Endodermal cell (in vitro differentiated cells): Measurements from ENCODE around the gene SFSWAP. TPM values are rescaled to one million over a fixed set of nuclear protein-coding genes. Genes with fewer than 3 reads are reported as not detected.

ENCODE experiments used
- DNase-seq: peaks from one replicate; pipeline ENCODE4 v3.0.0-alpha.2; 2017
- H3K27ac ChIP-seq: 2 replicates; pipeline ENCODE4 v1.5.1; 2013; ENCODE audit warnings: mild to moderate bottlenecking, low read depth, low read length, moderate library complexity
- H3K27me3 ChIP-seq: 2 replicates; pipeline ENCODE4 v1.6.1; 2013; ENCODE audit warnings: mild to moderate bottlenecking, low read length, moderate library complexity; ENCODE audit not compliant: insufficient read depth, control insufficient read depth, poor library complexity, severe bottlenecking
- H3K36me3 ChIP-seq: 2 replicates; pipeline ENCODE4 v1.7.0; 2013; ENCODE audit warnings: mild to moderate bottlenecking, low read length, moderate library complexity; ENCODE audit not compliant: control insufficient read depth, insufficient read depth
- H3K4me1 ChIP-seq: one replicate; pipeline ENCODE4 v1.7.0; 2013; ENCODE audit warnings: low read length; ENCODE audit not compliant: control insufficient read depth, insufficient read depth
- H3K4me3 ChIP-seq: 2 replicates; pipeline ENCODE4 v1.5.1; 2013; ENCODE audit warnings: mild to moderate bottlenecking, low read length, moderate library complexity
- H3K9ac ChIP-seq: 2 replicates; pipeline ENCODE4 v1.6.1; 2013; ENCODE audit warnings: mild to moderate bottlenecking, low read length, moderate library complexity; ENCODE audit not compliant: poor library complexity, severe bottlenecking; ENCODE audit errors: extremely low read depth
- H3K9me3 ChIP-seq: 2 replicates; pipeline ENCODE4 v1.6.1; 2013; ENCODE audit warnings: mild to moderate bottlenecking, low read length, moderate library complexity; ENCODE audit not compliant: control insufficient read depth
- H3K27ac Mint-ChIP-seq: 2 replicates; pipeline ENCODE4 v1.8.0; 2020; ENCODE audit warnings: mixed read lengths
- H3K27me3 Mint-ChIP-seq: 2 replicates; pipeline ENCODE4 v1.8.0; 2021; ENCODE audit warnings: mild to moderate bottlenecking, mixed read lengths; ENCODE audit not compliant: insufficient read depth
- H3K36me3 Mint-ChIP-seq: 2 replicates; pipeline ENCODE4 v1.8.0; 2020; ENCODE audit warnings: low read depth, mixed read lengths
- H3K4me1 Mint-ChIP-seq: 2 replicates; pipeline ENCODE4 v1.8.0; 2020; ENCODE audit warnings: mixed read lengths
- H3K4me3 Mint-ChIP-seq: 2 replicates; pipeline ENCODE4 v1.8.0; 2020; ENCODE audit warnings: mild to moderate bottlenecking, moderate library complexity, mixed read lengths
- H3K9me3 Mint-ChIP-seq: 2 replicates; pipeline ENCODE4 v1.8.0; 2020; ENCODE audit warnings: mild to moderate bottlenecking, mixed read lengths
- CTCF ChIP-seq: fragments of 200-600 bp; sonication (generic); conservative IDR thresholded peaks from 2 replicates; pipeline ENCODE4 v1.5.0; 2021; ENCODE audit warnings: antibody characterized with exemption, mild to moderate bottlenecking
- WGBS, 2 experiments: methylation state at CpG; one replicate each; pipeline versions ENCODE4 v1.1.5 to v1.1.7; 2013; ENCODE audit warnings: missing lambda C conversion rate in 2 of 2, mixed read lengths in 1 of 2; ENCODE audit not compliant: insufficient coverage in 1 of 2, insufficient read length in 1 of 2; 5-methylcytosine and 5-hydroxymethylcytosine counted together
- total RNA-seq, 2 donors: library from RNA; stranded (reverse); fragmentation: NEBNext Ultra II Directional in 1 of 2; extraction: Animal tissue kit (Norgen Biotek cat#: 25700) in 1 of 2; gene quantifications; 2 replicates in 1 of 2; 3 replicates in 1 of 2; pipeline ENCODE4 v1.2.1, GENCODE V29; 2021

Gene SFSWAP
- total RNA-seq, 2 donors from 2014 or later = 50.0 to 52.3 TPM

DNA sequence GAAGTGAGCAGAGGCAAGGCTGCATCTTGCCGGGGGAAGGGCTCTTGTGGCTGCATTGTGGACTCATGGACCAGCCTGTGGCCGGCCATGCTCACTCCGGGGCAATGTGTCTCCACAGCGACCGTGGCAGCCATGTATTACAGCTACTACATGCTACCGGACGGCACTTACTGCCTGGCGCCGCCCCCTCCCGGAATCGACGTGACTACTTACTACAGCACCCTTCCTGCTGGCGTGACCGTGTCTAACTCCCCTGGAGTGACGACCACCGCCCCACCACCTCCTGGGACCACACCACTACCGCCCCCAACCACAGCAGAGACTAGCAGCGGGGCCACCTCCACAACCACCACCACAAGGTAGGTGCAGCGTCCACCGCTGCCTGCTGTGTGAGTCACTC, 42.1 kb downstream of the SFSWAP start:
- peaks cover 13% of the 10 kb centered on the region for H3K9me3 ChIP-seq
- Mint-ChIP-seq H3K27ac (no peak overlapping the region), H3K4me1 (no peaks in the 10 kb centered on the region), H3K36me3 (peaks cover 83% of the 10 kb centered on the region), H3K4me3 (no peak overlapping the region), H3K27me3 (no peaks in the 10 kb centered on the region), H3K9me3 (peaks cover 3% of the 10 kb centered on the region)
- no peak for TF ChIP-seq CTCF
- H3K9ac ChIP-seq = no peak overlapping the region
- H3K4me3 ChIP-seq = no peak overlapping the region
- no peaks in the 10 kb centered on the region for H3K4me1 ChIP-seq
- 94 to 97% methylated on average over 7 to 20 of the region's 20 CpGs for WGBS, 2 experiments
- DNase-seq = peak; percentile 42
- H3K36me3 ChIP-seq = peaks cover 93% of the 10 kb centered on the region
- no peaks in the 10 kb centered on the region for H3K27me3 ChIP-seq
- no peak overlapping the region for H3K27ac ChIP-seq

DNA sequence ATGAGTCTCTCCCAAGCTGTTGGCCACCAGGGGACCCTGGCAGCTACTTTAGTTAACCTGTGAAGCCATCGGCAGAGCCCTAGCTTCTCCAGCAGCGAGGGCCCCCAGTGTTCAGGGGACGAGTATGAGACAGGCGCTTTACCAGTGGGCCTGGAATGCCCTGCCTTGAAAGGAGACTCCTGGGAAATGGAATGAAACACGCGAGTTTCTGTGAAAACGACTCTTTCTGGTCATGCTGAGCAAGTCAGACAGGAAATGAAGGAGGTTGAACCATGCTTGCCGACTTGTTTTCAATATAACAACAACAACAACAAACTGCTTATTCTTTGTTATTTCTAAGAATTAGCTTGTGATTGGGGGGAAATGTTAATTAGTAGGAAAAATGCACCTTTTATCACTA, 42.9 kb downstream of the SFSWAP start:
- no peak overlapping the region for H3K4me3 ChIP-seq
- H3K9ac ChIP-seq = no peak overlapping the region
- H3K4me3 Mint-ChIP-seq = no peak overlapping the region
- no peaks in the 10 kb centered on the region for H3K4me1 ChIP-seq
- H3K27me3 ChIP-seq = no peaks in the 10 kb centered on the region
- no peaks in the 10 kb centered on the region for H3K4me1 Mint-ChIP-seq
- WGBS, 2 experiments = 98 to 100% methylated on average over 7 to 8 of the region's 8 CpGs
- peak; percentile 44 for DNase-seq
- H3K9me3 ChIP-seq = peaks cover 13% of the 10 kb centered on the region
- H3K9me3 Mint-ChIP-seq = peaks cover 3% of the 10 kb centered on the region
- H3K36me3 Mint-ChIP-seq = peaks cover 85% of the 10 kb centered on the region
- no peaks in the 10 kb centered on the region for H3K27me3 Mint-ChIP-seq
- no peak overlapping the region for H3K27ac Mint-ChIP-seq
- no peak overlapping the region for H3K27ac ChIP-seq
- peak; percentile 18 for TF ChIP-seq CTCF
- peaks cover 95% of the 10 kb centered on the region for H3K36me3 ChIP-seq

- peak; percentile 36 for DNase-seq
- Mint-ChIP-seq H3K4me1 (no peaks in the 10 kb centered on the region), H3K27me3 (no peaks in the 10 kb centered on the region), H3K9me3 (peaks cover 3% of the 10 kb centered on the region), H3K27ac (no peak overlapping the region), H3K36me3 (peaks cover 87% of the 10 kb centered on the region), H3K4me3 (no peak overlapping the region)
- Histone ChIP-seq H3K4me1 (no peaks in the 10 kb centered on the region), H3K4me3 (no peak overlapping the region), H3K27me3 (no peaks in the 10 kb centered on the region), H3K9me3 (peaks cover 13% of the 10 kb centered on the region), H3K9ac (no peak overlapping the region), H3K27ac (no peak overlapping the region), H3K36me3 (peaks cover 95% of the 10 kb centered on the region)
- 94 to 98% methylated on average over 3 to 16 of the region's 17 CpGs for WGBS, 2 experiments
- TF ChIP-seq CTCF = no peak
These were observed 43.3 kb downstream of the SFSWAP start for GRCh38 chr12:131754184-131754583.
